Smooth muscle cell (in vitro differentiated cells): ENCODE data around the gene RTL10. TPM values are rescaled to one million over a fixed set of nuclear protein-coding genes. Genes with fewer than 3 reads are reported as not detected.

Source experiments
- DNase-seq: peaks from one replicate; lab custom pipeline; 2025; ENCODE audit not compliant: unreplicated experiment; lab: John Stamatoyannopoulos, UW
- H2AFZ ChIP-seq: fragments of 200-600 bp; sonication (generic); 2 replicates; pipeline ENCODE4 v1.6.0; 2016; ENCODE audit warnings: antibody characterized with exemption, low read depth, mild to moderate bottlenecking
- H3F3A ChIP-seq: fragments of 200-600 bp; sonication (generic); 2 replicates; pipeline ENCODE4 v1.6.0; 2017; ENCODE audit warnings: antibody characterized with exemption, low read depth
- H3K27ac ChIP-seq: fragments of 200-600 bp; sonication (generic); 2 replicates; pipeline ENCODE4 v1.5.1; 2016; ENCODE audit warnings: low read depth, mild to moderate bottlenecking
- H3K27me3 ChIP-seq: fragments of 200-600 bp; sonication (generic); 2 replicates; pipeline ENCODE4 v1.6.1; 2016; ENCODE audit warnings: low read depth, mild to moderate bottlenecking
- H3K36me3 ChIP-seq: fragments of 200-600 bp; sonication (generic); 2 replicates; pipeline ENCODE4 v1.5.1; 2016; ENCODE audit warnings: low read depth
- H3K4me1 ChIP-seq: fragments of 200-600 bp; sonication (generic); 2 replicates; pipeline ENCODE4 v1.5.1; 2016; ENCODE audit warnings: low read depth
- H3K4me2 ChIP-seq: fragments of 200-600 bp; sonication (generic); 2 replicates; pipeline ENCODE4 v1.6.0; 2016; ENCODE audit warnings: mild to moderate bottlenecking
- H3K4me3 ChIP-seq: fragments of 200-600 bp; sonication (generic); 2 replicates; pipeline ENCODE4 v1.5.1; 2016; ENCODE audit warnings: mild to moderate bottlenecking
- H3K79me2 ChIP-seq: fragments of 200-600 bp; sonication (generic); 2 replicates; pipeline ENCODE4 v1.6.0; 2016; ENCODE audit warnings: low read depth, mild to moderate bottlenecking
- H3K9ac ChIP-seq: fragments of 200-600 bp; sonication (generic); 2 replicates; pipeline ENCODE4 v1.6.0; 2016; ENCODE audit warnings: low read depth
- H3K9me3 ChIP-seq: fragments of 200-600 bp; sonication (generic); replicated peaks from 2 replicates; pipeline ENCODE4 v1.5.1; 2016; ENCODE audit warnings: low read depth
- H4K20me1 ChIP-seq: fragments of 200-600 bp; sonication (generic); 2 replicates; pipeline ENCODE4 v1.6.0; 2016; ENCODE audit warnings: low read depth
- WGBS: methylation state at CpG from one replicate; pipeline ENCODE4 v1.1.7; 2016; ENCODE audit warnings: low lambda C conversion rate; 5-methylcytosine and 5-hydroxymethylcytosine counted together
- polyA plus RNA-seq: library from polyadenylated mRNA; unstranded; fragments of >200 nt; fragmentation: Nextera tagmentation; extraction: Ambion mirVana; gene quantifications from 2 replicates; pipeline ENCODE4 v1.2.1, GENCODE V29; 2016
- total RNA-seq: library from RNA; depleted of rRNA; stranded (reverse); fragments of >200 nt; gene quantifications from 2 replicates; pipeline ENCODE4 v1.2.3, GENCODE V29; 2014
- TF ChIP-seq, protein P1 (sequence below): fragments of 200-600 bp; sonication (generic); IDR thresholded peaks from 2 replicates; pipeline ENCODE4 v1.5.1; 2017; ENCODE audit warnings: borderline replicate concordance, mild to moderate bottlenecking, antibody characterized with exemption; ENCODE audit not compliant: insufficient read depth, poor library complexity, severe bottlenecking

RTL10 gene
- total and polyA plus RNA-seq, 2 experiments from 2014 or later, result 3.8 to 7.5 TPM

DNA sequence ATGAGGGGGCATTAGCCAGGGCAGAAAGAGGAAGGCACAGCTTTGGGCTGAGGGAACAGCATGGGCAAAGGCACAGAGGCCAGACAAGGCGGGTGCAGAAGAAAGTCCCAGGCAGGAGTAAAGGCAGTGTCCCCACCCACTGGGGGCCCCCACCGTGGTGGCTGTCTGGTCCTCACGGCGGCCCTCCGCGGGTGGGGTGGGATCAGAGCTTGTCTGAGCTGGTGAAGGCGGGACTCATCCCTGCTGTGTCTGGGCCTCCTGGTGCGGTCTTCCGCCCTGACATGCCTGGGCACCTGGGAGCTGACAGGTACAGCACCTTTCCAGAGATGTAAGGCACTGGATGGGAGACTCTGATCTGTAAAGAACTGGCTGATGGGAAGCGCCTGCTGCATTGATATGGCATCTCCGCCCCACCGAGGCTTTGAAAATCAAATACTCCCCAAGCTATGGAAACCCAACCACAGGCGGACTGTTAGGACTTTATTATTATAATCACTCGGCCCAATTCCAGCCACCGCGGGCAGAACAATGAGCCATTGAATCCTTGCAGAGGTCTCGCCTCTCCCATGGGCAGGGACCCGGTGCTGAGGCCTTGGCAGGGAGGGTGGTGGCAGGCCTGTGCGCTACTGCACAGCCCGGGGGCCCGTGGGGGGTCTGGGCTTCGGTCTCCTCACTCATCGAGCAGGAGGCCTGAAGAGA is 14.2 kb upstream of the RTL10 start:
- Histone ChIP-seq H3F3A (no peaks in the 10 kb centered on the region), H3K27ac (no peak overlapping the region), H4K20me1 (no peaks in the 10 kb centered on the region), H3K9ac (no peak overlapping the region), H3K4me3 (no peak overlapping the region), H3K27me3 (no peaks in the 10 kb centered on the region), H3K4me1 (no peaks in the 10 kb centered on the region), H2AFZ (no peak overlapping the region), H3K4me2 (no peak overlapping the region), H3K9me3 (no peaks in the 10 kb centered on the region), H3K36me3 (no peaks in the 10 kb centered on the region), H3K79me2 (no peaks in the 10 kb centered on the region)
- 86% methylated on average over 23 of the region's 23 CpGs for WGBS
- DNase-seq, result no peak
- TF ChIP-seq, protein P1, sequence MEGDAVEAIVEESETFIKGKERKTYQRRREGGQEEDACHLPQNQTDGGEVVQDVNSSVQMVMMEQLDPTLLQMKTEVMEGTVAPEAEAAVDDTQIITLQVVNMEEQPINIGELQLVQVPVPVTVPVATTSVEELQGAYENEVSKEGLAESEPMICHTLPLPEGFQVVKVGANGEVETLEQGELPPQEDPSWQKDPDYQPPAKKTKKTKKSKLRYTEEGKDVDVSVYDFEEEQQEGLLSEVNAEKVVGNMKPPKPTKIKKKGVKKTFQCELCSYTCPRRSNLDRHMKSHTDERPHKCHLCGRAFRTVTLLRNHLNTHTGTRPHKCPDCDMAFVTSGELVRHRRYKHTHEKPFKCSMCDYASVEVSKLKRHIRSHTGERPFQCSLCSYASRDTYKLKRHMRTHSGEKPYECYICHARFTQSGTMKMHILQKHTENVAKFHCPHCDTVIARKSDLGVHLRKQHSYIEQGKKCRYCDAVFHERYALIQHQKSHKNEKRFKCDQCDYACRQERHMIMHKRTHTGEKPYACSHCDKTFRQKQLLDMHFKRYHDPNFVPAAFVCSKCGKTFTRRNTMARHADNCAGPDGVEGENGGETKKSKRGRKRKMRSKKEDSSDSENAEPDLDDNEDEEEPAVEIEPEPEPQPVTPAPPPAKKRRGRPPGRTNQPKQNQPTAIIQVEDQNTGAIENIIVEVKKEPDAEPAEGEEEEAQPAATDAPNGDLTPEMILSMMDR, result no peak

DNA sequence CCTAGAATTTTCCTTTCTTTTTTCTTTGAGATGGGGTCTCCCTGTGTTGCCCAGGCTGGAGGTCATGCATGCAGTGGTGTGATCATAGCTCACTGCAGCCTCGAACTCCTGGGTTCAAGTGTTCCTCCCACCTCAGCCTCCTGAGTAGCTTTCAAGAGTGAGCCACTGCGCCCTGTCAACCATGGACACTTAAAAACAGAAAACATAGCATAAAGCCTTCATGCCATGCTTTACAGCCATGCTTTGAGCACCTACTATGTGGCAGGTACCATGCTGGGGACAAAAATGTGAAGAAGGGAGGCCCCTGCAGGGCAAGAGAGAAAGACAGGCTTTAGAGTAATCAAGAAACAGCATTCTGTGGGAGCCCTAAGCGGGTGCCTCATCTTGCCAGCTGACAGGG is 13.7 kb upstream of the RTL10 start:
- DNase-seq, result no peak
- H3K79me2 ChIP-seq, result no peaks in the 10 kb centered on the region
- no peak overlapping the region for H2AFZ ChIP-seq
- no peaks in the 10 kb centered on the region for H3K27me3 ChIP-seq
- no peak overlapping the region for H3K4me3 ChIP-seq
- 95% methylated on average over 3 of the region's 3 CpGs for WGBS
- no peak overlapping the region for H3K9ac ChIP-seq
- no peaks in the 10 kb centered on the region for H4K20me1 ChIP-seq
- H3K27ac ChIP-seq, result no peak overlapping the region
- H3K4me1 ChIP-seq, result no peaks in the 10 kb centered on the region
- H3K36me3 ChIP-seq, result no peaks in the 10 kb centered on the region
- no peaks in the 10 kb centered on the region for H3K9me3 ChIP-seq
- TF ChIP-seq, protein P1, result no peak
- H3K4me2 ChIP-seq, result no peak overlapping the region
- no peaks in the 10 kb centered on the region for H3F3A ChIP-seq

DNA sequence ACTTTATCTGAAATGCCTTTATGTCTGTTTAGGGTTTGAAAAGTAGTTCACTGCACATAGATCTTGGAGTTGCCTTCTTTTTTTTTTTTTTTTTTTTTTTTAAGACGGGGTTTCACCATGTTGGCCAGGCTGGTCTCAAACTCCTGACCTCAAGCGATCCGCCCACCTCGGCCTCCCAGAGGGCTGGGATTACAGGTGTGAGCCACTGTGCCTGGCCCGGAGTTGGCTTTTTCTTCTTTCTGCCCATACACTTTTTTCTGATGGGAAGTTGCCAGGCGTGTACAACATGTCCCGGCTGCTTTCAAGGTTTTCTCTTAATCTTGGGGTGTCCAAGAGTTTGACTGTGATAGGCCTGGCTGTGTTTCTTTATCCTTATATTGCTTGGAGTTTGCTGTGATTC is 12.9 kb upstream of the RTL10 start:
- no peaks in the 10 kb centered on the region for H3K79me2 ChIP-seq
- no peak overlapping the region for H3K9ac ChIP-seq
- no peak for DNase-seq
- H3K9me3 ChIP-seq, result no peaks in the 10 kb centered on the region
- no peak overlapping the region for H3K4me2 ChIP-seq
- no peaks in the 10 kb centered on the region for H3K36me3 ChIP-seq
- 94% methylated on average over 7 of the region's 7 CpGs for WGBS
- H3K27me3 ChIP-seq, result no peaks in the 10 kb centered on the region
- no peak overlapping the region for H2AFZ ChIP-seq
- H3F3A ChIP-seq, result no peaks in the 10 kb centered on the region
- H3K27ac ChIP-seq, result no peak overlapping the region
- H3K4me1 ChIP-seq, result no peaks in the 10 kb centered on the region
- TF ChIP-seq, protein P1, result no peak
- H3K4me3 ChIP-seq, result no peak overlapping the region
- H4K20me1 ChIP-seq, result no peaks in the 10 kb centered on the region

DNA sequence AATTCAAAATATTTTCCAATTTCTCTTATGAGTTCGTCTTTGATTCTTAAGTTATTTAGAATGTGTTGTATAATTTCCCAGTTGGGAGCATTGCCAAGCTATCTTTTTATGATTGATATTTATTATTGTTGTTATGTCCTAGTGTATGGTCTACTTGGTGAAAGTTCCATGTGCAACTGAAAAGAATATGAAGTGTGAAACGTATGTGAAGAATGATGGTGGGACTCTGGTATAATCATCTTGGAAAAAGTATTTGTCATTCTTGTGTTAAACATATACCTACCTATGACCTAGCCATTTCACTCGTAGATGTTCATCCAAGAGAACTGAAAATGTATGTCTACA is 12.0 kb upstream of the RTL10 start:
- H3K27ac ChIP-seq, result no peak overlapping the region
- H2AFZ ChIP-seq, result no peak overlapping the region
- WGBS, result 93% methylated on average over 3 of the region's 3 CpGs
- H3K79me2 ChIP-seq, result no peaks in the 10 kb centered on the region
- no peak for DNase-seq
- no peaks in the 10 kb centered on the region for H3K4me1 ChIP-seq
- no peak overlapping the region for H3K4me2 ChIP-seq
- H3F3A ChIP-seq, result no peaks in the 10 kb centered on the region
- H4K20me1 ChIP-seq, result no peaks in the 10 kb centered on the region
- no peaks in the 10 kb centered on the region for H3K36me3 ChIP-seq
- H3K27me3 ChIP-seq, result no peaks in the 10 kb centered on the region
- TF ChIP-seq, protein P1, result no peak
- no peak overlapping the region for H3K9ac ChIP-seq
- no peaks in the 10 kb centered on the region for H3K9me3 ChIP-seq
- no peak overlapping the region for H3K4me3 ChIP-seq
